ENCODE results near the gene SDF4. TPM values are rescaled to one million over a fixed set of nuclear protein-coding genes. Genes with fewer than 3 reads are reported as not detected.

Gene SDF4
- total and polyA plus RNA-seq, 2 experiments from 2014 or later: 45.0 to 62.6 TPM

DNA sequence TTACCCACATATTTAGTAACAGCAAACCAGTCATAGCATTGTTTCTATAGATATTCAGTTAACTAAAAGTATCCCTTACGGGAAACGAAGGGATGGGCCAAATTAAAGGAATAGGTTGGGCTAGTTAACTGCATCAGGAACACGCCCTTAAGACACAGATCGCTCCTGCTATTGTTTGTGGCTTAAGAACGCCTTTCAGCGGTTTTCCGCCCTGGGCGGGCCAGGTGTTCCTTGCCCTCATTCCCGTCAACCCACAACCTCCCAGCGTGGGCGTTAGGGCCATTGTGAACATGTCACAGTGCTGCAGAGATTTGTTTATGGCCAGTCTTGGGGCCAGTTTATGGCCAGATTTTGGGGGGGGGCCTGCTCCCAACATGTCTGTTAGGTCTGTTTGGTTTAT lies 40.1 kb downstream of the SDF4 start (continued):
- TF ChIP-seq EZH2phosphoT487 (IDR thresholded peaks at IDR 0.05; ENCODE audit: unreplicated experiment) (no peak), POLR2AphosphoS5 (IDR thresholded peaks at IDR 0.05; ENCODE audit: low read depth) (no peak), ZNF331 (CRISPR knock-in tag; IDR thresholded peaks at IDR 0.05; ENCODE audit: low read depth) (no peak), EZH2 (IDR thresholded peaks at IDR 0.05; ENCODE audit: low read depth, unreplicated experiment) (no peak), NANOG (IDR thresholded peaks at IDR 0.05; ENCODE audit: borderline replicate concordance) (no peak), STAT1 (IDR thresholded peaks at IDR 0.05; ENCODE audit: unreplicated experiment) (no peak), CREB1 (CRISPR knock-in tag; IDR thresholded peaks at IDR 0.05; ENCODE audit: low read depth) (no peak), ZNF114 (CRISPR knock-in tag; IDR thresholded peaks at IDR 0.05) (no peak)
- TF ChIP-seq, protein P1, sequence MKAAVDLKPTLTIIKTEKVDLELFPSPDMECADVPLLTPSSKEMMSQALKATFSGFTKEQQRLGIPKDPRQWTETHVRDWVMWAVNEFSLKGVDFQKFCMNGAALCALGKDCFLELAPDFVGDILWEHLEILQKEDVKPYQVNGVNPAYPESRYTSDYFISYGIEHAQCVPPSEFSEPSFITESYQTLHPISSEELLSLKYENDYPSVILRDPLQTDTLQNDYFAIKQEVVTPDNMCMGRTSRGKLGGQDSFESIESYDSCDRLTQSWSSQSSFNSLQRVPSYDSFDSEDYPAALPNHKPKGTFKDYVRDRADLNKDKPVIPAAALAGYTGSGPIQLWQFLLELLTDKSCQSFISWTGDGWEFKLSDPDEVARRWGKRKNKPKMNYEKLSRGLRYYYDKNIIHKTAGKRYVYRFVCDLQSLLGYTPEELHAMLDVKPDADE (IDR thresholded peaks at IDR 0.05): no peak
- TF ChIP-seq, protein P2, sequence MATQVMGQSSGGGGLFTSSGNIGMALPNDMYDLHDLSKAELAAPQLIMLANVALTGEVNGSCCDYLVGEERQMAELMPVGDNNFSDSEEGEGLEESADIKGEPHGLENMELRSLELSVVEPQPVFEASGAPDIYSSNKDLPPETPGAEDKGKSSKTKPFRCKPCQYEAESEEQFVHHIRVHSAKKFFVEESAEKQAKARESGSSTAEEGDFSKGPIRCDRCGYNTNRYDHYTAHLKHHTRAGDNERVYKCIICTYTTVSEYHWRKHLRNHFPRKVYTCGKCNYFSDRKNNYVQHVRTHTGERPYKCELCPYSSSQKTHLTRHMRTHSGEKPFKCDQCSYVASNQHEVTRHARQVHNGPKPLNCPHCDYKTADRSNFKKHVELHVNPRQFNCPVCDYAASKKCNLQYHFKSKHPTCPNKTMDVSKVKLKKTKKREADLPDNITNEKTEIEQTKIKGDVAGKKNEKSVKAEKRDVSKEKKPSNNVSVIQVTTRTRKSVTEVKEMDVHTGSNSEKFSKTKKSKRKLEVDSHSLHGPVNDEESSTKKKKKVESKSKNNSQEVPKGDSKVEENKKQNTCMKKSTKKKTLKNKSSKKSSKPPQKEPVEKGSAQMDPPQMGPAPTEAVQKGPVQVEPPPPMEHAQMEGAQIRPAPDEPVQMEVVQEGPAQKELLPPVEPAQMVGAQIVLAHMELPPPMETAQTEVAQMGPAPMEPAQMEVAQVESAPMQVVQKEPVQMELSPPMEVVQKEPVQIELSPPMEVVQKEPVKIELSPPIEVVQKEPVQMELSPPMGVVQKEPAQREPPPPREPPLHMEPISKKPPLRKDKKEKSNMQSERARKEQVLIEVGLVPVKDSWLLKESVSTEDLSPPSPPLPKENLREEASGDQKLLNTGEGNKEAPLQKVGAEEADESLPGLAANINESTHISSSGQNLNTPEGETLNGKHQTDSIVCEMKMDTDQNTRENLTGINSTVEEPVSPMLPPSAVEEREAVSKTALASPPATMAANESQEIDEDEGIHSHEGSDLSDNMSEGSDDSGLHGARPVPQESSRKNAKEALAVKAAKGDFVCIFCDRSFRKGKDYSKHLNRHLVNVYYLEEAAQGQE (IDR thresholded peaks at IDR 0.05; ENCODE audit: unreplicated experiment): no peak

DNA sequence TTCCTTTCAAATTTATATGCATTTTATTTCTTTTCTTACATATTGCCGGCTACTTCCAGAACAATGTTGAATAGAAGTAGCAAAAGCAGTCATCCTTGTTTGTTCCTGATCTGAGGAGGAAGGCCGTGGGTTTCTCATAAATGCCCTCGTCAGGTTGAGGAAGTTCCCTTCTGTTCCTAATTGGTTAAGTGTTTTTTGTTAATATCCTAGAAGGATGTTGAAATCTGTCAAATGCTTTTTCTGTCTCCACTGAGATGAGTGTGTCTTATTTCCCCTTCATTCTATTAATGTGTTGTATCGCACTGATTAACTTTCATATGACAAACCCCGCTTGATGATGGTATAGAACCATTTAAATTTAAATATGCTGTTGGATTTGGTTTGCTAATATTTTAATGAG lies 42.7 kb downstream of the SDF4 start:
- H3K4me1 Mint-ChIP-seq: no peaks in the 10 kb centered on the region
- DNase-seq (ENCODE audit: low spot score): no peak
- H3K4me1 ChIP-seq (ENCODE audit: insufficient read depth): no peaks in the 10 kb centered on the region
- no peaks in the 10 kb centered on the region for H3K79me2 ChIP-seq (replicated peaks; ENCODE audit: insufficient read depth)
- H3K9me2 ChIP-seq (ENCODE audit: insufficient read depth): no peaks in the 10 kb centered on the region
- H4K20me1 ChIP-seq (replicated peaks; ENCODE audit: insufficient read depth): no peaks in the 10 kb centered on the region
- H3K4me3 Mint-ChIP-seq: no peak overlapping the region
- H3K36me3 ChIP-seq (ENCODE audit: insufficient read depth): no peaks in the 10 kb centered on the region
- H3K27ac Mint-ChIP-seq: no peak overlapping the region
- no peaks in the 10 kb centered on the region for H3F3A ChIP-seq (replicated peaks; ENCODE audit: low read depth)
- no peak overlapping the region for H2AFZ ChIP-seq
- peaks cover 30% of the 10 kb centered on the region for H3K9me3 Mint-ChIP-seq
- H3K36me3 Mint-ChIP-seq (ENCODE audit: low read depth): peaks cover 9% of the 10 kb centered on the region; the same call in 2 of the 3 replicates
- no peaks in the 10 kb centered on the region for H3K27me3 ChIP-seq (ENCODE audit: insufficient read depth)
- ATAC-seq: no peak
- H3K4me3 ChIP-seq: no peak overlapping the region
- no peaks in the 10 kb centered on the region for H3K27me3 Mint-ChIP-seq (ENCODE audit: insufficient read depth, low read depth, poor library complexity)
- no peak overlapping the region for H3K4me2 ChIP-seq
- no peak overlapping the region for H3K27ac ChIP-seq (ENCODE audit: low read depth)
- TF ChIP-seq JUNB (IDR thresholded peaks at IDR 0.05; ENCODE audit: unreplicated experiment) (no peak), POLR2AphosphoS5 (IDR thresholded peaks at IDR 0.05; ENCODE audit: low read depth) (no peak), STAT1 (IDR thresholded peaks at IDR 0.05; ENCODE audit: unreplicated experiment) (no peak), EZH2 (IDR thresholded peaks at IDR 0.05; ENCODE audit: low read depth, unreplicated experiment) (no peak), ZNF114 (CRISPR knock-in tag; IDR thresholded peaks at IDR 0.05) (no peak), CREB1 (CRISPR knock-in tag; IDR thresholded peaks at IDR 0.05; ENCODE audit: low read depth) (no peak), EZH2phosphoT487 (IDR thresholded peaks at IDR 0.05; ENCODE audit: unreplicated experiment) (no peak)
- TF ChIP-seq, protein P3, sequence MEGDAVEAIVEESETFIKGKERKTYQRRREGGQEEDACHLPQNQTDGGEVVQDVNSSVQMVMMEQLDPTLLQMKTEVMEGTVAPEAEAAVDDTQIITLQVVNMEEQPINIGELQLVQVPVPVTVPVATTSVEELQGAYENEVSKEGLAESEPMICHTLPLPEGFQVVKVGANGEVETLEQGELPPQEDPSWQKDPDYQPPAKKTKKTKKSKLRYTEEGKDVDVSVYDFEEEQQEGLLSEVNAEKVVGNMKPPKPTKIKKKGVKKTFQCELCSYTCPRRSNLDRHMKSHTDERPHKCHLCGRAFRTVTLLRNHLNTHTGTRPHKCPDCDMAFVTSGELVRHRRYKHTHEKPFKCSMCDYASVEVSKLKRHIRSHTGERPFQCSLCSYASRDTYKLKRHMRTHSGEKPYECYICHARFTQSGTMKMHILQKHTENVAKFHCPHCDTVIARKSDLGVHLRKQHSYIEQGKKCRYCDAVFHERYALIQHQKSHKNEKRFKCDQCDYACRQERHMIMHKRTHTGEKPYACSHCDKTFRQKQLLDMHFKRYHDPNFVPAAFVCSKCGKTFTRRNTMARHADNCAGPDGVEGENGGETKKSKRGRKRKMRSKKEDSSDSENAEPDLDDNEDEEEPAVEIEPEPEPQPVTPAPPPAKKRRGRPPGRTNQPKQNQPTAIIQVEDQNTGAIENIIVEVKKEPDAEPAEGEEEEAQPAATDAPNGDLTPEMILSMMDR (conservative IDR thresholded peaks at IDR 0.05; ENCODE audit: low read depth in 2 of 2): no peak
- TF ChIP-seq, protein P1 (IDR thresholded peaks at IDR 0.05): no peak
